Left forelimb (tissue), 1 donor: ENCODE data around the gene KIF1A.

Experiments
- DNase-seq: peaks from one replicate; pipeline ENCODE4 v3.0.0-alpha.2; 2018; ENCODE audit warnings: low spot score

KIF1A gene

DNA sequence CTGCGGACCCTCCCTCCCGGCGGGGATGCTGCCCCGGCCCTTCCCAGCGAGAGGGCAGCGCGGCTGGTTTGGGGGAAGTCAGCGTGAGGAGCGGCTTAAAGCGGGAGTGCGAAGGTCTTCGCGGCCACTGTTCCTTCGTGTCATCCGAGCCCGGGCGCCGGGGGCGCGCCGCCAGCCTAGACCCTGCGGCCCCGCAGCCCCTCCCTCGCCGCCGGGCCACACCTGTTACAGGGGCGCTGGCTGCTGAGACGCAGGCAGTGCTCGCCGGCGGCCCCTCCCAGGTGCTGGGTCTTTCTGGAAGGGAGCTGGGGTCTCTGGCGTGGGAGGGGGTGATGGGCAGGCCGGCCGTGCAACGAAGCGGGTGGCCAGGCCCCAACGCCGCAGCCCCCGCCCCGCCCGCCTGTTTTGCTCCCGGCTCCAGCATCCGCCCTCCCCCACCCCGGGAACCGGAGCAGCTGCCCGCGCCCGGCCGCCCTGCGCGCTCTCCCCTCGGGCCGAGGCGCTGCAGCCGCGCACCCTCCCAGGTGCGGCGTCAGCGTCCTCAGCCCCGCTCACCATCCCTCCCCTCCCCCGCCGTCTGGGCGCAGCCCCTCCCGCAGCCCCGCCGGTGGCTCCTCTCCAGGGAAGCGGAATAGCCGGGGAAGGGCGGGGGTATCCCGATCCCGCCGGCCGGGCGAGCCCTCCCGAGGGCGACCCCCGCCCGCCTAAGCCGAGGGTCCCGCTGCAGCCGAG lies 727 bp downstream of the KIF1A start:
- no peak for DNase-seq

DNA sequence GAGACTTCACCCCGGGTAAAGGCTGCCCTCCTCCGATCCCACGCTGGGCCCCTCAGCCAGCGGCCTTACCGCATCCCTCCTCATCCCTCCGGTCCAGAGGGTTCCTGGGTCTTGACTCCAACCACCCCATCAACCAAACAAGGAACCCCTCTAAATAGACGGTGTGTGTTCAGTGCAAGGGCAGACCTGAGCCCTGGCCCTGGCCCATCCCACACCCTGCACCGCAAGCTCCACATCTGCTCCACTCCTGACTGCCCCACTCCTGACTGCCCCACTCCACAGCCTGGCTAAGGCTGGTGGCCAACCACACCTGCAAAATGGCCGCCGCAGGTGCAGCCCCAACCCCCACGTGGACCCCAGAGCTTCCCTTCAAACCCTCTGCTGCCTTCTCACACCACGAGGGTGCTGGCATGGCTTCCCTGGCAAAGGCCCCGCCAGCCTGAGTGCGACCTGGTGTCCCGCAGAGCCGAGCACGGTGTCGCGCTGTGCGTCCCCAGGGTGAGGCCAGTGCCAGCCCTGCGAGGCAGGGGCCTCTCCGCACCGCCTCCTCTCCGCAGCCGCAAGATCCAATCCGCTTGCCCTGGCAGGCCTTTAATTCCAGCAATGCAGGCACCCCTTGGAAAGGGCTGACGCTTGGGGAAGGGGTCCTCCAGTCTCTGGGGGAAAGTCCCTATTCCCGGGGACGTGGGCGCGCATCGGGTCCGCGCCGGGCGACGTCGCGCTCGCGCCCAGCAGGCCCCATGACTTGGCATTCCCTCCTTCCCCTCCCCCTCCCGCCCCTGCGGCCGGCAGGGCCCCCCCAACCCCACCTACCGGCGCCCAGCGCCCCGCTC lies 1.5 kb downstream of the KIF1A start:
- DNase-seq, result no peak

GRCh38 chr2:240817496-240818292 lies 2.3 kb downstream of the KIF1A start:
- no peak for DNase-seq

DNA sequence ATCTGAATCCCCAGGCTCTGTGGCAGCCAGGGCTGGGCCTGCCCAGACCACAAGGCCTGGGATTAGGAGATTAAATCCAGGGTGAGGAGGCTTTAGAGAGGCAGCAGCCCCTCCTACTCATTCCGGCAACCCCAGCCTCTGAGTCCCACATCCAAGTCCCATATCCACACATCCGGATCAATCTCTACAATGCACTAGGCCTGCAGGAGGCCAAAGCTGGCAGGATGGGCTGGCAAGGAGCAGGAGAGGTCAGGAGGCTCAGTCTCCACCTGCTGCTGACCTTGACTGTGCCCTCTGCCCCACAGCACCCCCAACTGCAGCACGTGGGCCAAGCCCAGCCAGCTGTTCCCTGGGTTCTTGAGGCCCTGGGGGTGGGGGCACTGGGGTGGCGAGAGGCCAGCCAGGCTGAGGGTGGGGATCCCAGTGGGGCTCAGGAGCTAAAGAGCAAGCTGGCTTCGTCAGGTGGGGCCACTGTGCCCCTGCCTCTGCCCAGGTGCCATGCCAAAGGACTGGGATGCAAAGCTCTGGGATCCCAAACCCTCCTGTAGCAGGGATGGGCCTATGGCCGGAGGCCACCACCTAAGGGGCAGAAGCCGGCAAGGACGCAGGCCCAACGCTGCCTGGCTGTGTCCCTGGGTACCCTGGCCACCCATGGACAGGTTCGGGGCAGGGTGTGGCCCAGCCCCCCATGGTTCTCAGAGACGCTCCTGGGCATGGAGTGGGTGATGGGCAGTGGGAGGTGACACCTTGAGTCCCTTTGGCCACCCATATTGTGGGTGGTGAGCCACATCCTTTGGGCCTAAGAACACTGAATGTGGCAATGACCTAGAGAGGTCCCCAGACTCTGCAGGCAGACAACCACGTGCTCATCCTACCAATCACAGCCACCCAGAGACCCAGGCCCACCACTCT lies 3.2 kb downstream of the KIF1A start:
- no peak for DNase-seq

DNA sequence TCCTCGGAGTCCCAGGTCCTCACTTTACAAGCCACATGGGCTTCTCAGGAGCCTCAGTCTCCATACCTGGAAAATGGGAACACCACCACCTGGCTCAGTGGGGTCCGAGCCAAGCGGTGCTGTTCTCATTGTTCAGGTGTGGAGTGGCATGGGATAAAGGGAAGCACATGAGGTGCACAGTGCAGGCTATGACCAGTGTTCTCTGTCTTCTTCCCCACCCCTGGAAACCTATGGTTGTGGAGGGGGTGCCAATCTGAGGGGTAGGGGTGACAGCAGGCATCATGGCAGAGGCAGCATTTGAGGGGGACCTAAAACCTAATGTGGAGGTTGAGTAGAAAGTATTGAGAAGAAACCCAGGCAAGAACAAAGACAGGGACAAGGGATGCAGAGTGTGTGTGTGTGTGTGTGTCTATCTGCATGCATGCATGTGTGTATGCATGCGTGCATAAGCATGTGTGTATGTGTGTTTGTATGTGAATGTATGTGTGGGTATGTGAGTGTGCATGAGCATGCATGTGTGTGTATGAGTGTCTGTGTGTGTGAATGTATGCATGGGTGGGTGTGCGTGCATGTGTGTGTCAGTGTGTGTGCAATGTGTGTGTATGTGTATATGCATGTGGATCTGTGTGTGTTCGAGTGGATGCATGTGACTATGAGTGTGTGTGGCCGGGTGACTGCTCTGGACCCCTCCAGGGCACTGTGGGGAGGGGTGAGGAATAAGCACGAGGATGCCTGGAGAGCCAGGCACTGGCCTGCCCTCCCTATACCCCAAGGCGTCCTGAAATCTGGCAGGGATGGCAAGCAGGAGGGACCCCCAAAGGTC lies 4.0 kb downstream of the KIF1A start:
- DNase-seq, result no peak

- no peak for DNase-seq
Observed at GRCh38 chr2:240814946-240815760, 4.9 kb downstream of the KIF1A start.

DNA sequence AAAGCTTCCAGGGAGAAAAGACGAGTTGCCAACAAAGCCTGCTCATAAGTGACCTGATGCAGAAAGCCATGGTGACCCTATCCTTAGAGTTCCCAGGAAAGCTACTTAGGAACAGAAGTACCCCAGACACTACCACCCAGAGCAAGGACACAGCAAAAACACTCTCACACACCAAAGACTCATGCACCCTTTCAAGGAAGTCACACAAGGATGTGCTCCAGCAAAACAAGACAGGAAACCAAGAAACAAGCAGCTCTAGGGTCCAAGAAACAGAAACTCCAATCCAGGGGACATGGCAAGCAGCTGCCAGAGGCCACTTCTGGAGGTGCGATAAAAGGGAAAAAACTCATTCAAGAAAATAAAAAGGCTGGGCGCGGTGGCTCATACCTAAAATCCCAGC lies 5.7 kb downstream of the KIF1A start:
- DNase-seq, result no peak

GRCh38 chr2:240813231-240813921 lies 6.6 kb downstream of the KIF1A start:
- no peak for DNase-seq

DNA sequence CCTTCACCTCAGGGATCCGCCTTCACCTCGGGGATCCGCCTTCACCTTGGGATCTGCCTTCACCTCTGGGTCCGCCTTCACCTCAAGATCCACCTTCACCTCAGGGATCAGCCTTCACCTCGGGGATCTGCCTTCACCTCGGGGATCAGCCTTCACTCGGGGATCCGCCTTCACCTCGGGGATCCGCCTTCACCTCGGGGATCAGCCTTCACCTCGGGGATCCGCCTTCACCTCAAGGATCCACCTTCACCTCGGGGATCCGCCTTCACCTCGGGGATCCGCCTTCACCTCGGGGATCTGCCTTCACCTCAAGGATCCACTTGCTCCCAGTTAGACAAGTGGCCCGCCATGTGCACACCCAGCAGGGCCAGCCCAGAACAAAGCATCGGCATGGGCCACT lies 7.3 kb downstream of the KIF1A start:
- DNase-seq, result no peak

DNA sequence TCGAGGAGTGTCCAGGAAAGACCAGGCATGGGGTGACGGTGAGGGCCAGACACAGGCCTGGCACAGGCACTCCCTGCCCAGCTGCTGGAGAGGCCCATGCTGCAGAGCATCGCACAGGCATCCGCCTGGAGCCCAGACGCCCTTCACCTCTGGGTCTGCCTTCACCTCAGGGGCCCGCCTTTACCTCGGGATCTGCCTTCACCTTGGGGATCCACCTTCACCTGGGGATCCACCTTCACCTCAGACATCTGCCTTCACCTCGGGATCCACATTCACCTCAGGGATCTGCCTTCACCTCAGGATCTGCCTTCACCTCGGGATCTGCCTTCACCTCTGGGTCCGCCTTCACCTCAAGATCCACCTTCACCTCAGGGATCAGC lies 7.7 kb downstream of the KIF1A start:
- no peak for DNase-seq

- no peak for DNase-seq
Observed at GRCh38 chr2:240811346-240812300, 8.4 kb downstream of the KIF1A start.

GRCh38 chr2:240810621-240811020 lies 9.4 kb downstream of the KIF1A start:
- no peak for DNase-seq

- DNase-seq, result no peak
Observed at GRCh38 chr2:240810199-240810598, 9.8 kb downstream of the KIF1A start.

GRCh38 chr2:240809276-240809675 lies 10.7 kb downstream of the KIF1A start:
- DNase-seq, result no peak

GRCh38 chr2:240806459-240806858 lies 13.6 kb downstream of the KIF1A start:
- no peak for DNase-seq

- no peak for DNase-seq
Observed at GRCh38 chr2:240806006-240806405, 14.0 kb downstream of the KIF1A start.

- DNase-seq, result no peak
Observed at GRCh38 chr2:240803191-240803590, 16.8 kb downstream of the KIF1A start.
